K562 (cell line): ENCODE measurements around the gene MEIS2. TPM values are rescaled to one million over a fixed set of nuclear protein-coding genes. Genes with fewer than 3 reads are reported as not detected.

Source experiments
- ATAC-seq: fragments of 200-7000 bp; cut with Tn5 transposase; 3 replicates; pipeline ENCODE4 v1.9.1; 2020; ENCODE audit warnings: moderate library complexity
- BruUV-seq: library from RNA; stranded (reverse); fragments of 400-500 nt; replicated peaks from 2 replicates; lab custom pipeline; 2021; lab: Mats Ljungman, UMichigan
- CTCF ChIA-PET: fragments of 300-600 bp; formaldehyde crosslinking; extraction: SDS; loops from one replicate; lab custom pipeline; 2021; ENCODE audit warnings: low intra/inter-chr PET ratio; lab: Yijun Ruan, JAX
- POLR2A ChIA-PET: fragments of 300-600, 350-650 bp; sonication (Branson Sonifier 250); formaldehyde crosslinking; extraction: SDS; loops from one replicate; lab custom pipeline; 2021; ENCODE audit warnings: antibody characterized with exemption, inconsistent platforms; lab: Yijun Ruan, JAX
- DNase-seq, 4 experiments: peaks; one replicate each; pipeline versions ENCODE4 v3.0.0 to v3.0.0-alpha.2; 2011 to 2018; ENCODE audit warnings: low spot score in 3 of 4, mixed read lengths in 3 of 4; ENCODE audit errors: extremely low read depth in 1 of 4
- FAIRE-seq: peaks from 2 replicates; lab custom pipeline; 2011; peaks lifted over from hg19 to GRCh38; lab: Jason Lieb, UNC
- H2AFZ ChIP-seq: 2 replicates; pipeline ENCODE4 v1.6.0; 2011; ENCODE audit warnings: low read depth, low read length, control low read depth, inconsistent platforms
- H3K27ac ChIP-seq: fragments of 200-600 bp; 3 replicates; pipeline ENCODE4 v1.8.0; 2011; ENCODE audit warnings: low read depth, mild to moderate bottlenecking, control low read depth, inconsistent platforms, low read length, moderate library complexity, mixed read lengths; ENCODE audit errors: extremely low read depth
- H3K27me3 ChIP-seq, 2 experiments: fragments of 300-600 bp in 1 of 2; 2 replicates in 1 of 2; 3 replicates in 1 of 2; pipeline versions ENCODE4 v1.6.0 to v1.8.0; 2011; ENCODE audit warnings: inconsistent platforms in 2 of 2, low read length in 2 of 2, mild to moderate bottlenecking in 1 of 2, mixed read lengths in 1 of 2, moderate library complexity in 1 of 2; ENCODE audit not compliant: control insufficient read depth in 2 of 2, insufficient read depth in 2 of 2
- H3K36me3 ChIP-seq: fragments of 300-600 bp; 3 replicates; pipeline ENCODE4 v1.8.0; 2011; ENCODE audit warnings: mild to moderate bottlenecking, low read length, inconsistent platforms; ENCODE audit not compliant: control insufficient read depth, insufficient read depth
- H3K4me1 ChIP-seq, 2 experiments: fragments of 200-600 bp in 1 of 2; replicated peaks in 1 of 2; 2 replicates in 1 of 2; 3 replicates in 1 of 2; pipeline versions ENCODE4 v1.5.1 to v1.8.0; 2011; ENCODE audit warnings: inconsistent platforms in 2 of 2, low read length in 2 of 2, mild to moderate bottlenecking in 1 of 2, mixed read lengths in 1 of 2, moderate library complexity in 1 of 2; ENCODE audit not compliant: control insufficient read depth in 2 of 2, insufficient read depth in 2 of 2
- H3K4me2 ChIP-seq: 2 replicates; pipeline ENCODE4 v1.6.1; 2011; ENCODE audit warnings: low read length, control low read depth, inconsistent platforms, mixed read lengths; ENCODE audit not compliant: insufficient read depth
- H3K4me3 ChIP-seq: fragments of 200-600 bp; sonication (generic), shearing (Covaris generic); 2 replicates; pipeline ENCODE4 v1.5.1; 2016; ENCODE audit warnings: control low read depth, inconsistent platforms
- H3K79me2 ChIP-seq: fragments of 200-600 bp; 3 replicates; pipeline ENCODE4 v1.8.0; 2011; ENCODE audit warnings: low read length, inconsistent platforms; ENCODE audit not compliant: control insufficient read depth, insufficient read depth
- H3K9ac ChIP-seq, 2 experiments: 2 replicates each; pipeline versions ENCODE4 v1.6.0 to v1.6.1; 2011; ENCODE audit warnings: low read depth in 2 of 2, low read length in 2 of 2, control low read depth in 1 of 2, inconsistent platforms in 1 of 2, mild to moderate bottlenecking in 1 of 2, mixed read lengths in 1 of 2; ENCODE audit not compliant: insufficient read depth in 1 of 2
- H3K9me1 ChIP-seq: one replicate; pipeline ENCODE4 v1.6.0; 2011; ENCODE audit warnings: inconsistent platforms, mild to moderate bottlenecking, low read length, moderate library complexity; ENCODE audit not compliant: control insufficient read depth, insufficient read depth
- H3K9me3 ChIP-seq: replicated peaks from 2 replicates; pipeline ENCODE4 v1.5.1; 2011; ENCODE audit warnings: low read depth, low read length, inconsistent platforms; ENCODE audit not compliant: control insufficient read depth, insufficient read depth
- H4K20me1 ChIP-seq: replicated peaks from 2 replicates; pipeline ENCODE4 v1.6.1; 2011; ENCODE audit warnings: low read length, inconsistent platforms, mixed read lengths; ENCODE audit not compliant: control insufficient read depth, insufficient read depth
- BRF2 ChIP-seq: IDR thresholded peaks from 3 replicates; pipeline ENCODE4 v1.6.1; 2011; ENCODE audit warnings: borderline replicate concordance, mild to moderate bottlenecking; ENCODE audit not compliant: insufficient read length, insufficient read depth
- C11orf30 ChIP-seq: fragments of 450-650 bp; IDR thresholded peaks from 2 replicates; pipeline ENCODE4 v1.6.1; 2016; ENCODE audit warnings: low read depth, mild to moderate bottlenecking
- MAFG ChIP-seq: fragments of 450-650 bp; conservative IDR thresholded peaks from 2 replicates; pipeline ENCODE4 v1.6.1; 2016; ENCODE audit warnings: missing genetic modification characterization, missing compliant biosample characterization
- MCM7 ChIP-seq, 2 experiments: fragments of 450-650 bp; IDR thresholded peaks; 2 replicates each; pipeline ENCODE4 v1.6.1; 2016 to 2018
- MYNN ChIP-seq, 2 experiments: sonication (generic); formaldehyde crosslinking in 1 of 2; IDR thresholded peaks; 2 replicates each; pipeline versions ENCODE4 v1.5.0 to v1.6.1; 2016 to 2020; ENCODE audit warnings: antibody characterized with exemption in 1 of 2, missing genetic modification reagents in 1 of 2
- PBX2 ChIP-seq, 2 experiments: IDR thresholded peaks in 1 of 2; conservative IDR thresholded peaks in 1 of 2; 2 replicates each; pipeline ENCODE4 v1.6.1; 2016; ENCODE audit warnings: low read depth in 2 of 2, mild to moderate bottlenecking in 1 of 2, missing compliant biosample characterization in 1 of 2, missing genetic modification characterization in 1 of 2, moderate library complexity in 1 of 2
- PCBP2 ChIP-seq: fragments of 200-400 bp; formaldehyde crosslinking; IDR thresholded peaks from 2 replicates; pipeline ENCODE4 v1.6.1; 2018; ENCODE audit warnings: low read length, low read depth, mild to moderate bottlenecking, moderate library complexity; ENCODE audit not compliant: poor library complexity, severe bottlenecking
- POLR2AphosphoS2 ChIP-seq: IDR thresholded peaks from 2 replicates; pipeline ENCODE4 v1.6.1; 2012; ENCODE audit warnings: low read length, improper control_type of control experiment
- UBTF ChIP-seq, 2 experiments: IDR thresholded peaks; 2 replicates each; pipeline ENCODE4 v1.6.1; 2012; ENCODE audit warnings: improper control_type of control experiment in 2 of 2, low read depth in 2 of 2, low read length in 2 of 2, borderline replicate concordance in 1 of 2
- ZNF12 ChIP-seq: sonication (generic); formaldehyde crosslinking; IDR thresholded peaks from 2 replicates; pipeline ENCODE4 v1.4.0; 2020; ENCODE audit warnings: mild to moderate bottlenecking, missing genetic modification reagents
- ZNF316 ChIP-seq: fragments of 450-650 bp; IDR thresholded peaks from 2 replicates; pipeline ENCODE4 v1.6.1; 2016
- WGBS: fragments of 100-300 bp; shearing (Covaris generic); methylation state at CpG from one replicate; pipeline ENCODE4 v1.1.6; 2016; ENCODE audit warnings: low coverage, mixed read lengths; ENCODE audit not compliant: insufficient coverage; ENCODE audit errors: missing lambda C conversion rate; 5-methylcytosine and 5-hydroxymethylcytosine counted together
- in situ Hi-C: fragments of 300-500 bp; cut with MboI; formaldehyde crosslinking; loops from 4 replicates; pipeline ENCODE4 v1.15.0; 2018; ENCODE audit warnings: inconsistent platforms, mixed read lengths
- intact Hi-C: fragments of 100-400 bp; cut with micrococcal nuclease; formaldehyde crosslinking; loops from 2 replicates; pipeline ENCODE4 v1.14.2; 2022
- polyA plus RNA-seq, 8 experiments: library from polyadenylated mRNA; depleted of rRNA in 4 of 8; stranded (reverse) in 5 of 8; unstranded in 3 of 8; fragments of >200 nt; fragmentation: Nextera tagmentation in 2 of 8; fragmentation: Illumina TruSeq in 1 of 8; extraction: Ambion mirVana in 2 of 8; extraction: Trizol in 1 of 8; gene quantifications; 2 replicates each; pipeline versions ENCODE4 v1.2.1 to v1.2.3, GENCODE V29; 2011 to 2014; ENCODE audit warnings: inconsistent platforms in 1 of 8, missing spikeins in 1 of 8
- total RNA-seq, 7 experiments: library from RNA; depleted of rRNA in 6 of 7; stranded (reverse); fragments of >200 nt in 6 of 7; fragmentation: Illumina TruSeq in 2 of 7; extraction: Trizol in 2 of 7; gene quantifications; 2 replicates each; pipeline versions ENCODE4 v1.2.1 to v1.2.3, GENCODE V29; 2011 to 2021; ENCODE audit warnings: low replicate concordance in 1 of 7

Gene MEIS2
- total and polyA plus RNA-seq, 9 of the 15 experiments (the other 6 are each of a cell fraction or from before 2014, with no cell fraction given): 7.5 to 64.2 (median 22.3) TPM

GRCh38 chr15:36866896-36867295, 233.5 kb downstream of the MEIS2 start:
- H4K20me1 ChIP-seq: no peaks in the 10 kb centered on the region
- no peak overlapping the region for H3K9ac ChIP-seq
- H3K79me2 ChIP-seq: no peaks in the 10 kb centered on the region
- H3K4me2 ChIP-seq: no peak overlapping the region
- no TSS peak for BruUV-seq
- intact Hi-C loops (no loop called here), in situ Hi-C loops (loop anchor here (25.0 kb wide), 1 partner anchor 605 kb away; no protein-coding TSS in a partner anchor)
- no peaks in the 10 kb centered on the region for H3K4me1 ChIP-seq
- no peak overlapping the region for H3K27ac ChIP-seq
- TF ChIP-seq UBTF (IDR thresholded peaks at IDR 0.05; ENCODE audit: borderline replicate concordance in 1 of 2, low read depth in 2 of 2, low read length in 2 of 2) (no peak), MAFG (tag) (peak; percentile 67), BRF2 (no peak), PCBP2 (no peak), ZNF12 (no peak), ZNF316 (peak; percentile 77), C11orf30 (peak; percentile 59), PBX2 (CRISPR knock-in tag; IDR thresholded peaks at IDR 0.05; ENCODE audit: low read depth) (no peak), PBX2 (tag; conservative IDR thresholded peaks at IDR 0.05; ENCODE audit: low read depth) (0 out of 2 replicates have a peak, but pooled peaks have one; percentile 8), MCM7 (IDR thresholded peaks at IDR 0.05) (no peak), MYNN (IDR thresholded peaks at IDR 0.05) (peak; percentile 14; the same call in 1 of the 2 replicates), MYNN (CRISPR knock-in tag; IDR thresholded peaks at IDR 0.05) (no peak), POLR2AphosphoS2 (no peak)
- FAIRE-seq (no peak), DNase-seq (no peak), ATAC-seq (no peak)
- H2AFZ ChIP-seq: no peak overlapping the region
- H3K36me3 ChIP-seq: no peaks in the 10 kb centered on the region
- no peaks in the 10 kb centered on the region for H3K9me3 ChIP-seq
- ChIA-PET POLR2A (no interaction called here), CTCF (no interaction called here)
- no peak overlapping the region for H3K4me3 ChIP-seq
- 6% methylated on average over 3 of the region's 3 CpGs for WGBS
- no peaks in the 10 kb centered on the region; a peak in 1 of 5 replicates for H3K27me3 ChIP-seq
- no peaks in the 10 kb centered on the region for H3K9me1 ChIP-seq
